Sciatic nerve (tissue), 2 donors: ENCODE results near the gene SWAP70. TPM values are rescaled to one million over a fixed set of nuclear protein-coding genes. Genes with fewer than 3 reads are reported as not detected.
"Not testable (repeated sequence)": the region's sequence is repeated elsewhere in the genome, so short reads cannot be mapped to it uniquely, and the experiment has no call there.

Source experiments
- ATAC-seq: fragments of 200-7000 bp; cut with Tn5 transposase; one replicate; pipeline ENCODE4 v1.9.1; 2020; ENCODE audit warnings: mild to moderate bottlenecking, moderate library complexity
- DNase-seq: peaks from one replicate; pipeline ENCODE4 v3.0.0-alpha.2; 2020; ENCODE audit warnings: low spot score
- intact Hi-C: fragments of 100-400 bp; cut with DNase I; formaldehyde crosslinking; loops from one replicate; pipeline ENCODE4 v1.14.2; 2022
- total RNA-seq: library from RNA; stranded (reverse); fragmentation: NEBNext Ultra II Directional; extraction: Animal tissue kit (Norgen Biotek cat#: 25700); gene quantifications from one replicate; pipeline ENCODE4 v1.2.1, GENCODE V29; 2021
- donor health status: DM: no; HTN: no; CAD: no.
- donor health status: DM: no; HTN: no; CAD: no.

The SWAP70 gene
- total RNA-seq, 1 donor from 2014 or later, result 90.1 TPM

DNA sequence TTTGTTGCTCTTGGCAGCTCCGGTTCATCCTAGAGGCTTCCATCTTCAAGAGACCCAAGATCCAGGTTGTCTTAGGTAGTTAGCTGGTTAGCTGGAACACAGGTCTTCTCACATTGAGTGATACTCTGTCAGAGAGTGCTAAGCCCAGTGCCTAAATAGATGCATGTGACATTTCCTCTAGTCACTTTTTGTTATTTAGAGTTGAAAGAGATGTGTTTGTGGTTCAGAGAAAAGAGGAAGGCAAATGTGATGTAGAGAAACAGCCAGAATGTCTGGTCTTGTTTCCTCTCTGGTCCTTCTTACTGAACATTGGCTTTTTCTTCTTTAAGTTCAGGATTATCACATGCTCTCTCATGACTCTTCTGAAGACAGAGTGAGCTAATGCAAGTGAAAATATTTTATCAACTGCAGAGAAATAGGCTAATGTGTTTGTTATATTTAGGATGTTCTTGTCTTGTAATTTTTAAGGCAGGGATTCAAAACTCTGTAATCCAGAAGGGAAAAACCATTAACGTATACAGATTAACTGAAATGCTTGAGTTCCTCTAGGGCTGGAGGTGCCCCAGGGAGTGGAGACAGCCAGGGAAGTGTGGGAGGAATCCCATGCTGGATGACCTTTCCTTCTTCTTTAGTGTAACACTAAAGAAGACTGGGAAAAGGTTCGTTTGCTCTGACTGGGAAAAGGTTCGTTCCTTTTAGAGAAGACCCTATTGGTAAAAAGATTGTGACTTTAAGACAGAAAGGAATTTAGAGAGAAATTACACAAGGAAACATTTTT, 75.4 kb downstream of the SWAP70 start:
- intact Hi-C loops, result no loop called here

DNA sequence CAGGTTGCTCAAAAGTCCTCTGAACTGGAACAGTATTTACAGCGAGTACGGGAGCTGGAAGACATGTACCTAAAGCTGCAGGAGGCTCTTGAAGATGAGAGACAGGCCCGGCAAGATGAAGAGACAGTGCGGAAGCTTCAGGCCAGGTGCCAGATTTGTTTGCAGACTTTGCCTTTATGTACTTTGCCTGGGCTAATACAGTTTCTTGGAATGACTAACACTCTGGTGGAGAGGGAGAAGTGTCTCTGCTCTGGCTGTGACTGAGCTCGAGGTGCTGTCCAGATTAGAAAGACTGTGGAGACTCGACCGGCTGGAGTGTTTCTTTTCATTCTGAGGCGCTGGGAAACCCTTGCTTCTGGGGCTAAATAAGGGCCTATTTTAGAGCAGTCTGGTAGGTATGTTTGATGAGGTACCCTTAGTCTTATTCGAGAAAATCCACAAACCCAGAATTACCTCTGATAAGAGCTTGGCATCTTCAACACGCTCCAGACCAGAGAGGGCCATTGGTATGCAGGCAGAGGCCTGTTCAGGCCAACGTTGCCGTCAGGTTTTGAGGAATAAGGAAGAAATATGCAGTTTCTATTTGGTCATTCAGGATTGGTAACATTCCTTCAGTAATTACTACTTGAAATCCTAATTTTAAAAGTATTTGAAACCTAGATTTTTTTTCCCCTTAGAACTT, 76.5 kb downstream of the SWAP70 start:
- intact Hi-C loops, result no loop called here
- ATAC-seq, result no peak
- DNase-seq, result no peak

More for the DNA sequence above, 75.4 kb downstream of the SWAP70 start:
- DNase-seq, result no peak
- peak; percentile 62 for ATAC-seq

DNA sequence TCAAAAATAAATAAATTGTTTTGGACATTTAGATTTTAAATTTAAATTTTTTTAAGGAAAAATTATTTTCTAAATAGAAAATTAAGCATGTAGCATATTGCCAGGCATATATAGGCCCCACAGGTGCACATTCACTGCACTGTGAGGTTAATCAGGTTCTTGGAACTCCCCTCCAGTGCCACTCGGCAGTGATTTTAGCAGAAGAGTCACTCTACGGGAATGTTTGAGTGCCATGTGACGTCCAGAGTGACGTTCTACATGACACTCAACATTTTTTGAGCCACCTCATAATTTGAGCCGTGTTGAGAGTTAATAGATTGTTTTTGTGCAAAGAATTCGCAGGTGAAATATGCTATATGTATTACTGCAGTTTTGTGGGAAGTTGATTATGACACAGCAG, 77.4 kb downstream of the SWAP70 start:
- no peak for ATAC-seq
- intact Hi-C loops, result no loop called here
- DNase-seq, result no peak

DNA sequence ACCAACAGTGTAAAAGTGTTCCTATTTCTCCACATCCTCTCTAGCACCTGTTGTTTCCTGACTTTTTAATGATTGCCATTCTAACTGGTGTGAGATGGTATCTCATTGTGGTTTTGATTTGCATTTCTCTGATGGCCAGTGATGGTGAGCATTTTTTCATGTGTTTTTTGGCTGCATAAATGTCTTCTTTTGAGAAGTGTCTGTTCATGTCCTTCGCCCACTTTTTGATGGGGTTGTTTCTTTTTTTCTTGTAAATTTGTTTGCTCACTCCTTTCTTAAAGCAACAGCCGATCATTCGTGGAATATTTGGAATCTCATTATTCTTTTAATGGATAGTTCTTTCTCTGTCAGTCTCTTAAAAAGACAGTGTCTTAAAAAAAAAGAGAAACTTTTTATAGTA, 79.6 kb downstream of the SWAP70 start:
- DNase-seq, intact Hi-C loops, ATAC-seq: not testable (repeated sequence)

DNA sequence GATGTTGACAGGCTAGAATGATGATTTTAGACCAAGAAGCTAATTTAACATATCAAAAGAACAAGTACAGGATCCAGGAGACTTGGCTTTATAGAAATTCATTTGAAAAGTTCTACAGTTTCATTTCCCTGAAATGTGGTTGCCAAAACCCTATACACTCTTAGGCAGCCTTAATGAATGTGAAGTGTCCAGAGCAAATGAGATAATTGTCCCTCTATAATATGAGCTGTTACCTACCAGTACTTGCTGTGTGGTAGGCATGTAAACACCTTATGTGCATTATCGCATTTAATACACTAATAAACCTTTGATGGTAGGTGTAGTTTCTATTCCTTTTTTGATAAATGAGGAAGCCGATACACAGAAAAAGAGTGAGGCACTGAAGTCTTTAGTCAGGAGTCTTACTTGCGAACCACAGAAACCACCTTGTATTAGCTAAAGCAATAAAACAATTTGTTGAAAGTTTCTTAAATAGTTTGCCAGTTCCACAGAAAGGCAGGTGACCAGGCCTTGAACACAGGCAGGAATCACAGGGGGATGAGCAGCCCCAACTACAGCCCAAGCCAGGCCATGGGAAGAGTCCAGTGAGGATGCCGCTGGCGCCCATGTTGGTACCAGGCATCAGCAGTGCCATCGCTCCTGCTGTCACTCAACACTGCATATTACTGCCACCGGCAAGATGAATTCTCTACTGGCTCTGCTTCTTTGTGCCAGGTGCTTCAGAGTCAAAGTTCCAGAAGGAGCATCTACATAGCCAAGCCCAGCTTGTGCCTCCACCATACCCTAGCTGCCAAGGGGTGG, 81.7 kb downstream of the SWAP70 start:
- intact Hi-C loops, result no loop called here
- no peak for ATAC-seq
- no peak for DNase-seq

DNA sequence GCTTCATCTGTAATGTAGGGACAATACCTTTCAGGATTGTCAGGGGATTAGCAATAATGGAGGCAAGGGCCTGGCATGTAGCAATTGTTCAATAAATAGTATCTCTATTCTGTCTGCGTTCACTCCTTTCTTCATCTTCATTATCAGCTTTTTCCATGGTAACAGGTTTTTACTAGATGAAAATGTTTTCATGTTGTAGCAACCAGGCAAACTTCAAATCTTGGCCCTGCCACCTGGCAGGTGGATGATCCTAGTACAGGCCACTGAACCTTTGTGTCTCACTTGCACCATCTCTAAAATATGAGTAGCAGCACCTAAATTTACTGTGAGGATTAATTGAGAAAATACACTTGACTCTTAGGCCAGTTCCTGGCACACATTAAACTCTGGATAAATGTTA, 83.4 kb downstream of the SWAP70 start:
- no peak for DNase-seq
- intact Hi-C loops, result no loop called here
- no peak for ATAC-seq

DNA sequence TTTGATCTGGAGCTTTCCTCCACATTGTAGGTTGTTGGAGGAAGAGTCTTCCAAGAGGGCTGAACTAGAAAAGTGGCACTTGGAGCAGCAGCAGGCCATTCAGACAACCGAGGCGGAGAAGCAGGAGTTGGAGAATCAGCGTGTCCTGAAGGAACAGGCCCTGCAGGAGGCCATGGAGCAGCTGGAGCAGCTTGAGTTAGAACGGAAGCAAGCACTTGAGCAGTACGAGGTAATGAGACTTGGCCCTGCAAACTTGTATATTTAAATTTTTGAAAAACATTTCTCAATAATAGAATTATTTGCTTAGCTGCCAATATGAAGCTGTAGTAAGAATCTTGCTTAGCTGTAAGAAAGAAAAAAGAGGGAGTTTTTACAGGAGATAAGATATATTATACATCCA, 84.0 kb downstream of the SWAP70 start:
- DNase-seq, result no peak
- intact Hi-C loops, result no loop called here
- ATAC-seq, result peak; percentile 50

DNA sequence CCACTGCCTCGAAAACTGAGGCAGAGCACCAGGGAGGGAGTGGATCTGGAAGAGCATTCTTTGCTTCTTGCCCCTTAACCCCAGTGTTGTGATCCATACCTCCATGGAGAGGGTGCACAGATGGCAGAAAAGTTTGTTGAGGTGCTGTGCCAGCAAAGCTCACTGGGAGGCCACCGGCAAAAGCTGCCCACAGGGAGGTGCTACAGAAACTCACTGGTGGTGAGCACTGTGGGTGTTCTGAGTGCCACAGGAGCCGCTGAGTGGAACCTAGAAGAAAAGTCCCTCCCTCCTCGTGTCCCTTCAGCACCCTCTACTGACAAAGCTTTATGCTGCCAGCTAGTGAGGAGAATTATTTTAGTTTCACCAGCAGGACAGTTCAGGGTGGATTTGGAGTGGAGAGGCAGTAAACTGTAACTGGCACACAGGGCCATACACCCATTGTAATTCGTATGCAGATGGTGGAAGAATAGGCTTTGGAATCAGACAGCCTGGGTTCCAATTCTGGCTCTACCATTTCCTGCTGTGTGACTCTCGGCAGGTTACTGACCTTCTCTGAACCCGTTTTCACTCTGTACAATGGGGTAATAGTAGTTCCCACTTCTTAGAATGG, 84.6 kb downstream of the SWAP70 start:
- no peak for DNase-seq
- peak; percentile 92 for ATAC-seq

DNA sequence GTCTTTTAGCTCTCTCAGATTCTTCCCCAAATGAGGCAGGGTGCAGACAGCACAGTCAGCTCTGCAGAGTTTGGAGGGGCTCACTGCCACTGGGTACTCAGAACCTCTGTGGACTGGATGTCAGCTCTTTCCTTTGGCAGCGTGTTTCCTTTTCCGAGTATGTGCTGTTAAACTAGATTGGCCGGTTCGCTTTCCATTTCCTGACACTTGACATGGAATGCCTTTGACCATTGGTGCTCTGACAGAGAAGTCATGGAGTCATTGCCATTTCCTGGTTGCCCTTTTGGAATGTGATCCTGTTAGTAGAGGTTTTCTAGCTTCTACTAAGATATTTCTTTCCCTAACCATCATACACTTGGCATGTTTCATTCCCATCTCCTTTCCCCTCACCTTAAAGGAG, 86.7 kb downstream of the SWAP70 start:
- ATAC-seq, result no peak
- DNase-seq, result no peak
- intact Hi-C loops, result no loop called here

More for the DNA sequence above, 84.6 kb downstream of the SWAP70 start:
- intact Hi-C loops, result no loop called here

DNA sequence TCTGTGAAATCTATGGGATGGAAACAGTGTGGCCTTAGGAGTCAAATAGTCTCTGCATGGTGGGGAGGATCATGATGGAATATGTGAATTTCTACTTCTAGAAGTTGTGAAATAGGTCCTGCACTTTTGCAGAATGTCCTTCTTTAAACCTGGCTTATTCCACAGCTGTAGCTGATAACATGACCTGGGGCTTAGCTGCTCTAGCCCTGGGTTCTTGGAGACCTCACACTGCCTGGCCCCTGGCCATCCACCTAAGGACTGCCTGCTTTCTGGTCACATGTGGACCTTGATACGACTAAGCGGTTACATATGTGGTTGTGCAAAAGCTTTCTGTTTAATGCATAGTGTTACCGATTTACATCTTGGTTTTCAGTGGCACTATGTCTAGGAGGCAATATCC, 88.2 kb downstream of the SWAP70 start:
- no peak for DNase-seq
- no peak for ATAC-seq

DNA sequence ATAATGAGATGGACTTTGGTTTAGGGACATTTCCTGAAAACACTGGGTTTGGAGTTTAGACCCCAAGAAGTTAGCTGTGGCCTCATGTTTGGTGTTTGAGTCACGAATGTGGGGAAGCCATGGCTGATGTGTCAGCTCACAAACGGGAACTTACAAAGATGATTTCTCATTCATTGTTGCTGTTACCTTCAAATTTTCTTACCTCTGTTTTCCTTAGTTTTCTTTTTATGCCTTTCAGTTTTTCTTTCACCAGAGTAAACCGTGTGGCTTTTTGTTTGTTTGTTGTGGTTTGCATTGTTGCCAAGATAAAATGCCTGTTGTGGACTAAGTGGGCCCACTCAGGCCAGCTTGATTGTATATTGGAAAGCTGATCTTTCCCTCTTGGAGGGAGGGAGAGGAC, 89.1 kb downstream of the SWAP70 start:
- ATAC-seq, result no peak
- intact Hi-C loops, result no loop called here
- no peak for DNase-seq

More for the DNA sequence above, 88.2 kb downstream of the SWAP70 start:
- intact Hi-C loops, result no loop called here

DNA sequence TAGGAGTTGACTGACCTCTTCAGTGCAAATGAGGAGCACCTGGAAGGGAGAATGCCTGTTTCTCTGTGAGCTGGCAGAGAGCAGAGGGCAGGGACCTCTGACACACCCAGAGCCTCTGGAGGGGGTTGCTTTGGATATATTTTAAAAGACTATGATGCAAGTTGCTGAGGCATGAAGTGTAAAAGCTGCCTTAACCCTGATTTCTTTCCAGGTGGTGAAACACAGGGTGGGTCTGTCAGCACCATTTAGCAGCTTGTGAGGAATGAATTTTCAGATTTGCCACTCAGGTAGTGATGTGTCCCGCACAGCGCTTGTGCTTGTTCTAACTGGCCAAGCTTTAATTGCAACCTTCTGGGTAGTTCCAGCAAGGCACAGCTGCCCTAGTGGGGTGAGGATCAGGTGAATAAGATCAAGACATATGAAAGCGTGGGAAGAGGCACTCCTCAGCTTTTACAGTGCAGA, 90.2 kb downstream of the SWAP70 start:
- intact Hi-C loops, result no loop called here
- DNase-seq (no peak), ATAC-seq (peak; percentile 29)

DNA sequence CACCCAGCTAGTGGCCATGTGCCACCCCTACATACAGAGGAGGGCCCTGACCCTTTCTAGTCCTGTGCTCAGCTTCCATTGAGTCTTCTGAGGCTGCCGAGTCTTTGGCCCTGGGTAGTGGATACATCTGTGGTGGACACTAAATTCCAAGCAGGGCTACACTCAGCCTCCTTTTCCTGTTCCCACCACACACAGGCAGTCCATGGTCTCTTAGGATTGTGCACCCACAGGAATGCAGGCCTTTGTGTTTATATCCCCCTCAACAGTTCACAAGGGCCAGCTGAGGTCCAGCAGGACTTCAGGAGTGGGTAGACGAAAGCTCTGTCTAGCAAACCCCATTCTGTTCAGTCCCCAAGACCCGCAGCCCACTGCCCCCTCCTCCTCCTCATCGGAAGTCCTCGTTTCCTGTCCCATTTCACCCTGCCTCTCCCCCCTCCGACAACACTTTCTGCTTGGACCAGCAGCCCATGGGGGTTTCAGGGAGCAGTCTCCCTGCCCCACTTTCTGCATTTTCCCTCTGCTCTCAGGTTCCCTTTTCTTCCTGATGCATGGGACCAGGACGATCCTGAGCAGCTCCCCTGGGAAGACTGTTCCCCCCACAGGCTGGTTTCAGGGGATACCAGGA, 91.8 kb downstream of the SWAP70 start:
- ATAC-seq (no peak), DNase-seq (no peak)
- intact Hi-C loops, result loop anchor here (5.0 kb wide), 2 partner anchors 217 to 552 kb away; partner anchors contain the start of gene ADM

DNA sequence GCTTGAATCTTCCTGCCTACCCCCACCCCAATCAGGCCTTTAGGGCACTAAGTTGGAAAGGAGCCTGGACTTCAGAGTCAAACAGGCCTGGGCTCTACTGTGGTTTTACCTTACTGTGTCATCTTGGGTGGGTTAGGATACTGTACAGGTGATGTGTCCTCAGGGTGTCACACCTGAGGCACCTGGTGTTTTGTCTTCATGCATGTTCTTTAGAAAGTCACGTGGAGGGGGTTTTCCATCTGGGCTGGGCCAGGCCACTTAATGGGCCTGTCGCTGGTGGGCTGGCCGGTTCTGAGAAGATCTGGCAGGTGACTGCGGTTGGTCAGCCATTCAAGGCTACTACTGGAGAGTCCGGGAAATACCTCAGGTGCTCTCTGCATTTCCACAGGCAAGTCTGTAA, 92.6 kb downstream of the SWAP70 start:
- intact Hi-C loops, result loop anchor here (5.0 kb wide), 2 partner anchors 216 to 551 kb away; partner anchors contain the start of gene ADM
- no peak for DNase-seq
- no peak for ATAC-seq

DNA sequence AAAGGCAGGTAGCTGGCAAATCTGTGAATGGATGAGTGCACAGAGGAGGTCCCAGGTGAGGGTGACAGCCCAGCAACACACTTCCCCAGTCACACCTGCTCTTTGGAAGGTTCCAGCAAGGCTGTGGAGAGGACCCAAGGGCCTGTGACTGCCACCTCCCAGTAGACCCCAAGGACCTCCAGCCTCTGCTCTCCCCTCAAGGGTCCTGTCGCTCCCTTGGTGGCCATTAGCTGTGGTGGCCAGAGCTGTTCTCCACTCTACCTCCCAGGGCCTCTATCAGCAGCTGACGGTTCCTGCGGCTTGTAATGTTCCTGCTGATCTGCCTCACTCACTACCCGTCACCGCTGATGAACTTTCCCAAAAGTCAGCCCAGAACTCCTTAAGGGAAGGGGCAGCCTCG, 93.0 kb downstream of the SWAP70 start:
- intact Hi-C loops, result loop anchor here (5.0 kb wide), 2 partner anchors 215 to 550 kb away; partner anchors contain the start of gene ADM
- no peak for DNase-seq
- no peak for ATAC-seq

DNA sequence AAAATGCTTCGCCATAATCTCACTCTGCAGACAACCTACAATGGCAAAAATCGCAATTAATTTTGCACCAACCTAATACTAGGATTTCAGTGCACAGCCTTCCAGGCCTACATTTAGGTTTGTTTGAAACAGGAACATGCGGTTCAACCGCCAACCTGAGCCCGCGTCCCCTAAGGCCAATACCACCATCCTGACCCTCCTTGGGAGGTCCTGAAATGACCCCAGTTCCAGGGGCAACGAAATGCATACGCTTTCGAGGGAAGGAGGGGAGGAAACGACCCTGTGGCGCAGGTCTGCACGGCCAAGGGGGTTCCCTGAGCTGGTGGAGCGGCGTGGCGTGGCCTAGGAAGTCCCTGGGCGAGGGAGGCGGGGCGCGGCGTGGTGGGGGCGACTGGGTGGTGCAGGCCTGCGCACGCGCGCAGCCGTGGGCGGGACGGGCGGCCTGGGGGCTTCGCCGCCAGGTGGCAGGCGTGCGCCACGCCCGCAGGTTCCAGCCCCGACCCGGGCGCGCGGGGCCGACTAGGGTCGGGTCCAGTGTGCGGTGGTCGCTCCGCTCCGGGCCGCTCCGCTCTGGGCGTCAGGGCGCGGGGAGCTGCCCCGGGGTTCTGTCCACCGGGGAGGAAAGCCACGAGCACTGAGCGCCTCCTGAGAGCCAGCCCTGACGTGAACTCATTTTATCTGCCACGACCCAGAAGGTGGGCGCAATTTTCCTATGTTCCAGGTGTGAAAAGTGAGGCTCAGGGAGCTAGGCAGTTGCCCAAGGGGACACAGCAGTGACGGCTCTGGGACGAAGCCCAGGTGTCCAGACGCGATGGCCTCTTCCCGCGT, 94.1 kb downstream of the SWAP70 start:
- ATAC-seq (peak; percentile 54), DNase-seq (peak; percentile 94)
- intact Hi-C loops, result loop anchor here (5.0 kb wide), 2 partner anchors 214 to 549 kb away; partner anchors contain the start of gene ADM

DNA sequence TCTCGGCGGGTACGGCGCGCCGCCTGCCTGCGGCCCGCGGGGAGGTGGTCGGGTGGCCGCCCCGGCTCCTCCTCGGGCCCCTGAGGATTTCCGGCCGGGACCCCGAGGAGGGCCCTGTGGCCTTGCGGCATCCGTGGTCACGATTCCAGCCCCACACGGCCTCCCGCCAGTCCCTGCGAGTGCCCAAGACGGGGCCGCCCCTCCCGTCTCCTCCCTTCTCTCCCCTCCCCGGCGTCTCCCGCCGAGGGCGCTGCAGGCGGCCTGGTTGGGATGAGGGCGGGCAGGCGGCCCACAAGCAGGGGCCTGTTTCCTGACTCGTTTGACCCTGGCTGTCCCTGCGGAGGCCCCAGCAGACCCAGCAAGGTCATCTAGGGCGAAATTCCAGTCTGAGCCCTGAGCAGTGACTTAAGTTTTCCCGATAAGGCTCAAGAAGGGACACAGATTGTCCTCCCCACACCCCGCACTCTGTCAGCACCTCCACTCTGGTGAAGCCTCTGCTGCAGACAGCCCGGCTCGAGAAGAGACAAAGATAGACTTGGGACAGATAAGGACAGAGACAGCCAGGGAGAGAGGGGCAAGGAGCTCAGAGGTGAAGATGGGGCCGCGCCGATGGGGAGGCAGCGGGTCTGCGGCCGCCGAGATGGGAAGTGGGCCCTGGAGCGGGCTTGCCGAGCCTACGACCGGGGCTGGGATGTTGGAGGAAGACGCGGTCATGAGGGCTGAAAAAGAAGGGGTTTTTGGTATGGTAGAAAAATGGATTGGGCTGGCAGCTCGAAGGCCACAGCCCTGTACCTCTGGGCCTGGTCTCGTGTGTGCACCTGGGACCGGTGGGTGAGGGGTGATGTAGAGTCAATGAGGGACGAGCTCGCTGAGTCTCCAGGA, 95.0 kb downstream of the SWAP70 start:
- ATAC-seq, result peak; percentile 76
- intact Hi-C loops, result loop anchor here (5.0 kb wide), 2 partner anchors 213 to 548 kb away; partner anchors contain the start of gene ADM
- DNase-seq, result peak; percentile 86
